Omental fat pad (tissue), 4 donors: ENCODE results near the gene CDC5L. TPM values are rescaled to one million over a fixed set of nuclear protein-coding genes. Genes with fewer than 3 reads are reported as not detected.

Experiments
- ATAC-seq: fragments of 150-250 bp; one replicate; pipeline ENCODE4 v1.9.1; 2016; ENCODE audit warnings: mild to moderate bottlenecking, moderate library complexity; ENCODE audit not compliant: low FRiP score
- DNase-seq: peaks from one replicate; pipeline ENCODE4 v3.0.0-alpha.2; 2019; ENCODE audit warnings: low spot score
- CTCF ChIP-seq, 3 donors: fragments of 450-650 bp; IDR thresholded peaks; one replicate each; pipeline ENCODE4 v1.5.1; 2016 to 2017; ENCODE audit warnings: antibody characterized with exemption in 3 of 3, mild to moderate bottlenecking in 3 of 3, moderate library complexity in 2 of 3
- total RNA-seq, 4 donors: library from RNA; depleted of rRNA; stranded (reverse); fragments of >200 nt; gene quantifications; one replicate each; pipeline ENCODE4 v1.1.0, GENCODE V29; 2016

CDC5L gene
- total RNA-seq, 4 donors from 2014 or later, result 14.6 to 21.4 (median 17.3) TPM

- TF ChIP-seq CTCF (IDR thresholded peaks at IDR 0.05), result no peak
- DNase-seq, result no peak
- no peak for ATAC-seq
Observed at GRCh38 chr6:44359973-44360372, 27.5 kb upstream of the CDC5L start.

- TF ChIP-seq CTCF (IDR thresholded peaks at IDR 0.05), result no peak
- ATAC-seq (no peak), DNase-seq (no peak)
Observed at GRCh38 chr6:44361947-44362346, 25.6 kb upstream of the CDC5L start.

- DNase-seq (no peak), ATAC-seq (no peak)
- TF ChIP-seq CTCF (IDR thresholded peaks at IDR 0.05), result no peak
Observed at GRCh38 chr6:44363377-44363926, 24.1 kb upstream of the CDC5L start.

GRCh38 chr6:44366781-44367180, 20.7 kb upstream of the CDC5L start:
- DNase-seq (no peak), ATAC-seq (no peak)
- TF ChIP-seq CTCF (IDR thresholded peaks at IDR 0.05), result no peak

GRCh38 chr6:44367681-44368080, 19.8 kb upstream of the CDC5L start:
- TF ChIP-seq CTCF (IDR thresholded peaks at IDR 0.05), result no peak
- DNase-seq (no peak), ATAC-seq (no peak)

GRCh38 chr6:44373051-44373450, 14.5 kb upstream of the CDC5L start:
- ATAC-seq, result no peak
- DNase-seq, result no peak
- TF ChIP-seq CTCF (IDR thresholded peaks at IDR 0.05), result no peak

GRCh38 chr6:44373787-44374186, 13.7 kb upstream of the CDC5L start:
- ATAC-seq (no peak), DNase-seq (no peak)
- TF ChIP-seq CTCF (IDR thresholded peaks at IDR 0.05), result no peak
